ENCODE measurements around the gene GGCX. TPM values are rescaled to one million over a fixed set of nuclear protein-coding genes. Genes with fewer than 3 reads are reported as not detected.

Gene GGCX
- polyA plus RNA-seq, 3 donors = 24.0 to 34.4 (median 32.0) TPM

GRCh38 chr2:85534099-85534498, 27.2 kb downstream of the GGCX start:
- Histone ChIP-seq H4K20me1 (ENCODE audit: insufficient read depth, low read length) (peaks cover 1% of the 10 kb centered on the region), H3K79me2 (ENCODE audit: insufficient read depth, low read length) (peaks cover 29% of the 10 kb centered on the region), H3K9ac (ENCODE audit: insufficient read depth, low read length, poor library complexity, severe bottlenecking) (no peak overlapping the region), H3K4me2 (replicated peaks; ENCODE audit: extremely low read depth, low read length, poor library complexity, severe bottlenecking) (no peak overlapping the region), H3K9me3 (replicated peaks in 1 of 2; ENCODE audit: control insufficient read depth in 1 of 2, insufficient read depth in 1 of 2, low read length in 2 of 2) (no peaks in the 10 kb centered on the region), H3K4me3 (replicated peaks in 1 of 3; ENCODE audit: low read depth in 2 of 3, low read length in 3 of 3) (no peak overlapping the region), H3K27me3 (ENCODE audit: control insufficient read depth in 2 of 2, insufficient read depth in 2 of 2, low read length in 2 of 2) (no peaks in the 10 kb centered on the region), H2AFZ (ENCODE audit: insufficient read depth, low read depth, low read length, poor library complexity, severe bottlenecking) (peak overlapping the region; percentile 61), H3K36me3 (replicated peaks in 1 of 2; ENCODE audit: control insufficient read depth in 1 of 2, insufficient read depth in 2 of 2, low read length in 2 of 2) (no peaks in the 10 kb centered on the region), H3K27ac (ENCODE audit: low read depth in 1 of 2, low read length in 2 of 2) (peak overlapping the region in 1 of 2 donors; percentile 59), H3K4me1 (ENCODE audit: control insufficient read depth in 1 of 2, insufficient read depth in 2 of 2, low read length in 2 of 2) (peaks cover 19 to 38% of the 10 kb centered on the region in 2 donors)
- peaks cover 0 to 1% (median 1%) of the 10 kb centered on the region in 3 donors for H3K27me3 Mint-ChIP-seq (ENCODE audit: low read depth in 3 of 3)
- TF ChIP-seq, protein P1, sequence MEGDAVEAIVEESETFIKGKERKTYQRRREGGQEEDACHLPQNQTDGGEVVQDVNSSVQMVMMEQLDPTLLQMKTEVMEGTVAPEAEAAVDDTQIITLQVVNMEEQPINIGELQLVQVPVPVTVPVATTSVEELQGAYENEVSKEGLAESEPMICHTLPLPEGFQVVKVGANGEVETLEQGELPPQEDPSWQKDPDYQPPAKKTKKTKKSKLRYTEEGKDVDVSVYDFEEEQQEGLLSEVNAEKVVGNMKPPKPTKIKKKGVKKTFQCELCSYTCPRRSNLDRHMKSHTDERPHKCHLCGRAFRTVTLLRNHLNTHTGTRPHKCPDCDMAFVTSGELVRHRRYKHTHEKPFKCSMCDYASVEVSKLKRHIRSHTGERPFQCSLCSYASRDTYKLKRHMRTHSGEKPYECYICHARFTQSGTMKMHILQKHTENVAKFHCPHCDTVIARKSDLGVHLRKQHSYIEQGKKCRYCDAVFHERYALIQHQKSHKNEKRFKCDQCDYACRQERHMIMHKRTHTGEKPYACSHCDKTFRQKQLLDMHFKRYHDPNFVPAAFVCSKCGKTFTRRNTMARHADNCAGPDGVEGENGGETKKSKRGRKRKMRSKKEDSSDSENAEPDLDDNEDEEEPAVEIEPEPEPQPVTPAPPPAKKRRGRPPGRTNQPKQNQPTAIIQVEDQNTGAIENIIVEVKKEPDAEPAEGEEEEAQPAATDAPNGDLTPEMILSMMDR (IDR thresholded peaks at IDR 0.05) = no peak
- peak overlapping the region in 6 of 7 donors; percentile 21 to 91 (median 62) for H3K27ac Mint-ChIP-seq
- WGBS (ENCODE audit: insufficient coverage) = 86% methylated on average over 1 of the region's 3 CpGs
- no peaks in the 10 kb centered on the region for H3K36me3 Mint-ChIP-seq
- H3K9me3 Mint-ChIP-seq = peaks cover 0 to 2% (median 0%) of the 10 kb centered on the region in 7 donors
- no peak overlapping the region for H3K4me3 Mint-ChIP-seq
- intact Hi-C loops (cut with micrococcal nuclease) = no loop called here
- H3K4me1 Mint-ChIP-seq = peaks cover 38% of the 10 kb centered on the region
- DNase-seq = no peak

DNA sequence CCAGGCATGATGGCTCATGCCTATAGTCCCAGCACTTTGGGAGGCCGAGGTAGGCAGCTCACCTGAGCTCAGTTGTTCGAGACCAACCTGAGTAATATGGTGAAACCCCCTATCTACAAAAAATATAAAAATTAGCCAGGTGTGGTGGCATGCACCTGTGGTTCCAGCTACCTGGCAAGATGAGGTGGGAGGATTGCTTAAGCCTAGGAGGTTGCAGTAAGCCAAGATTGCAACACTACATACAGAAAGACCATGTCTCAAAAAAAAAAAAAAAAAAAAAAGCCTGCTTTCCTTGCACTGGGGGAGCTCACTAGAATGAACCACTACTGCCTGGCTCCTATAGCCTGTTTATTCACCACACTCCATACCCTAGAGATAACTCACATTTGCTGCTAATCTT, 29.7 kb downstream of the GGCX start:
- Histone ChIP-seq H3K27ac (ENCODE audit: low read depth in 1 of 2, low read length in 2 of 2) (no peak overlapping the region), H4K20me1 (ENCODE audit: insufficient read depth, low read length) (no peaks in the 10 kb centered on the region), H3K4me3 (replicated peaks in 1 of 3; ENCODE audit: low read depth in 2 of 3, low read length in 3 of 3) (no peak overlapping the region), H2AFZ (ENCODE audit: insufficient read depth, low read depth, low read length, poor library complexity, severe bottlenecking) (no peak overlapping the region), H3K4me1 (ENCODE audit: control insufficient read depth in 1 of 2, insufficient read depth in 2 of 2, low read length in 2 of 2) (peaks cover 10 to 22% of the 10 kb centered on the region in 2 donors), H3K27me3 (ENCODE audit: control insufficient read depth in 2 of 2, insufficient read depth in 2 of 2, low read length in 2 of 2) (no peaks in the 10 kb centered on the region), H3K79me2 (ENCODE audit: insufficient read depth, low read length) (peaks cover 8% of the 10 kb centered on the region), H3K9ac (ENCODE audit: insufficient read depth, low read length, poor library complexity, severe bottlenecking) (no peak overlapping the region), H3K4me2 (replicated peaks; ENCODE audit: extremely low read depth, low read length, poor library complexity, severe bottlenecking) (no peak overlapping the region), H3K36me3 (replicated peaks in 1 of 2; ENCODE audit: control insufficient read depth in 1 of 2, insufficient read depth in 2 of 2, low read length in 2 of 2) (no peaks in the 10 kb centered on the region), H3K9me3 (replicated peaks in 1 of 2; ENCODE audit: control insufficient read depth in 1 of 2, insufficient read depth in 1 of 2, low read length in 2 of 2) (no peaks in the 10 kb centered on the region)
- WGBS (ENCODE audit: insufficient coverage) = no CpG with 5 or more reads among the region's 2 CpGs
- Mint-ChIP-seq H3K27me3 (ENCODE audit: low read depth in 3 of 3) (peaks cover 0 to 5% (median 2%) of the 10 kb centered on the region in 3 donors), H3K36me3 (peaks cover 0 to 2% of the 10 kb centered on the region in 2 donors), H3K4me3 (no peak overlapping the region), H3K9me3 (peaks cover 0 to 2% (median 0%) of the 10 kb centered on the region in 7 donors), H3K27ac (no peak overlapping the region), H3K4me1 (peaks cover 26% of the 10 kb centered on the region)
- DNase-seq = no peak
- TF ChIP-seq, protein P1 (IDR thresholded peaks at IDR 0.05) = no peak
- intact Hi-C loops (cut with micrococcal nuclease) = no loop called here

All from CD14-positive monocyte (primary cell).